Measurements from ENCODE around the gene ZYG11A.

ZYG11A gene

DNA sequence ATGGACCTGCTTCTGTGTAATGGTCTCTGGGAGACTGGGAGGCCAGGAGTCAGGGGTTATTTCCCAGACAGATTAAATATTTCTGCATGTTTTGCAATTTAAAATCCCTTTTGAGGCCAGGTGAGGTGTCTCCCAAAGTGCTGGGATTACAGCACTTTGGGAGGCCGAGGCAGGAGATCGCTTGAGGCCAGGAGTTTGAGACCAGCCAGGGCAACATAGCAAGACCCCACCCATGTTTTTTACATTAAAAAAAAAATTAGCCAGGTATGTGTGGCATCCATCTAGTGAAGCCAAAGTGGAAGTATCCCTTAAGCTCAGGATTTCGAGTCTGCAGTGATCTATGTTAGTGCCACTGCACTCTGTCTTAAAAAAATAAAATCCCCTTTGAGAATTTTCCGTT, 44.9 kb downstream of the ZYG11A start:
- TF ChIP-seq NFIC (IDR thresholded peaks at IDR 0.05) (no peak), RAD21 (IDR thresholded peaks at IDR 0.05; ENCODE audit: low read depth) (no peak), YY1 (IDR thresholded peaks at IDR 0.05; ENCODE audit: low read depth) (no peak), TAF1 (IDR thresholded peaks at IDR 0.05; ENCODE audit: low read depth) (no peak), CEBPB (IDR thresholded peaks at IDR 0.05) (no peak), TEAD4 (IDR thresholded peaks at IDR 0.05) (no peak), CREB1 (IDR thresholded peaks at IDR 0.05; ENCODE audit: low read depth) (no peak), ZBTB7A (IDR thresholded peaks at IDR 0.05; ENCODE audit: low read depth) (no peak), TCF12 (IDR thresholded peaks at IDR 0.05; ENCODE audit: low read depth) (no peak), EGR1 (IDR thresholded peaks at IDR 0.05) (no peak), EP300 (IDR thresholded peaks at IDR 0.05; ENCODE audit: borderline replicate concordance) (no peak), FOXM1 (IDR thresholded peaks at IDR 0.05; ENCODE audit: borderline replicate concordance, low read depth) (no peak)
- TF ChIP-seq, protein P1, sequence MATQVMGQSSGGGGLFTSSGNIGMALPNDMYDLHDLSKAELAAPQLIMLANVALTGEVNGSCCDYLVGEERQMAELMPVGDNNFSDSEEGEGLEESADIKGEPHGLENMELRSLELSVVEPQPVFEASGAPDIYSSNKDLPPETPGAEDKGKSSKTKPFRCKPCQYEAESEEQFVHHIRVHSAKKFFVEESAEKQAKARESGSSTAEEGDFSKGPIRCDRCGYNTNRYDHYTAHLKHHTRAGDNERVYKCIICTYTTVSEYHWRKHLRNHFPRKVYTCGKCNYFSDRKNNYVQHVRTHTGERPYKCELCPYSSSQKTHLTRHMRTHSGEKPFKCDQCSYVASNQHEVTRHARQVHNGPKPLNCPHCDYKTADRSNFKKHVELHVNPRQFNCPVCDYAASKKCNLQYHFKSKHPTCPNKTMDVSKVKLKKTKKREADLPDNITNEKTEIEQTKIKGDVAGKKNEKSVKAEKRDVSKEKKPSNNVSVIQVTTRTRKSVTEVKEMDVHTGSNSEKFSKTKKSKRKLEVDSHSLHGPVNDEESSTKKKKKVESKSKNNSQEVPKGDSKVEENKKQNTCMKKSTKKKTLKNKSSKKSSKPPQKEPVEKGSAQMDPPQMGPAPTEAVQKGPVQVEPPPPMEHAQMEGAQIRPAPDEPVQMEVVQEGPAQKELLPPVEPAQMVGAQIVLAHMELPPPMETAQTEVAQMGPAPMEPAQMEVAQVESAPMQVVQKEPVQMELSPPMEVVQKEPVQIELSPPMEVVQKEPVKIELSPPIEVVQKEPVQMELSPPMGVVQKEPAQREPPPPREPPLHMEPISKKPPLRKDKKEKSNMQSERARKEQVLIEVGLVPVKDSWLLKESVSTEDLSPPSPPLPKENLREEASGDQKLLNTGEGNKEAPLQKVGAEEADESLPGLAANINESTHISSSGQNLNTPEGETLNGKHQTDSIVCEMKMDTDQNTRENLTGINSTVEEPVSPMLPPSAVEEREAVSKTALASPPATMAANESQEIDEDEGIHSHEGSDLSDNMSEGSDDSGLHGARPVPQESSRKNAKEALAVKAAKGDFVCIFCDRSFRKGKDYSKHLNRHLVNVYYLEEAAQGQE (IDR thresholded peaks at IDR 0.05; ENCODE audit: low read depth) = no peak
- TF ChIP-seq, protein P2, sequence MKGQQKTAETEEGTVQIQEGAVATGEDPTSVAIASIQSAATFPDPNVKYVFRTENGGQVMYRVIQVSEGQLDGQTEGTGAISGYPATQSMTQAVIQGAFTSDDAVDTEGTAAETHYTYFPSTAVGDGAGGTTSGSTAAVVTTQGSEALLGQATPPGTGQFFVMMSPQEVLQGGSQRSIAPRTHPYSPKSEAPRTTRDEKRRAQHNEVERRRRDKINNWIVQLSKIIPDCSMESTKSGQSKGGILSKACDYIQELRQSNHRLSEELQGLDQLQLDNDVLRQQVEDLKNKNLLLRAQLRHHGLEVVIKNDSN (IDR thresholded peaks at IDR 0.05) = no peak
- TF ChIP-seq, protein P3, sequence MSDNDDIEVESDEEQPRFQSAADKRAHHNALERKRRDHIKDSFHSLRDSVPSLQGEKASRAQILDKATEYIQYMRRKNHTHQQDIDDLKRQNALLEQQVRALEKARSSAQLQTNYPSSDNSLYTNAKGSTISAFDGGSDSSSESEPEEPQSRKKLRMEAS (IDR thresholded peaks at IDR 0.05) = no peak

DNA sequence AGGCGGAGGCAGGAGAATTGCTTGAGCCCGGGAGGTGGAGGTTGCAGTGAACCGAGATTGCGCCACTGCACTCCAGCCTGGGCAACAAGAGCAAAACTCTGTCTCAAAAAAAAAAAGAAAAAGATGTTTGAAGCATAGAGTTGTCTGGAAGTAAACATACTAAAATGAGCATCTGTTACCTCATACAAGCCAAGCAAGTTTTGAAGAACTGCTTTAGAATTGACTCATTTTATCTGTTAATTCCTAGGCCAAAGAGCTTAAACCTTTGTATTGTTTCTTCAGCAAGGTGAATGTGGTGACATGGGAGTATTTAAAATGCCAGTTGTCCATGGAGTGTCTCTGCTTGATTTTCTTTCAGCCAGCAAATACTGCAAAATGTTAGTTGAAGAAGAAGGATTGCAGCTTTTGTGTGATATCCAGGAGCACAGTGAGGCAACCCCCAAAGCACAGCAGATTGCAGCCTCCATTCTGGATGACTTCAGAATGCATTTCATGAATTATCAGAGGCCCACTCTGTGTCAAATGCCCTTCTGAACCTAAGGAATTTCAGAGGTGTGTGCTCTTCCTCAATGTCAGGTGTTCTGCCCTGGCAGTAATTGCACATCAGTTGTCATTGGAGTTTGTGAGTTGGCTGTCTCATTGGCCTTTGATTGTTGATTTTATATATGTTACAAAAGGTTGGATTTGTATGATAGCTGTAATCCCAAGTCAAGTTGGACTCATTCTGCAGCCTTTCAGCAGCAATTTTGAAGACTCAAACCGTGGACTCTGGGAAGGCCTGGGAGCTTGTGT, 50.1 kb downstream of the ZYG11A start:
- TF ChIP-seq, protein P2 (IDR thresholded peaks at IDR 0.05) = no peak
- TF ChIP-seq EGR1 (IDR thresholded peaks at IDR 0.05) (no peak), YY1 (IDR thresholded peaks at IDR 0.05; ENCODE audit: low read depth) (no peak), EP300 (IDR thresholded peaks at IDR 0.05; ENCODE audit: borderline replicate concordance) (no peak), CEBPB (IDR thresholded peaks at IDR 0.05) (no peak)

DNA sequence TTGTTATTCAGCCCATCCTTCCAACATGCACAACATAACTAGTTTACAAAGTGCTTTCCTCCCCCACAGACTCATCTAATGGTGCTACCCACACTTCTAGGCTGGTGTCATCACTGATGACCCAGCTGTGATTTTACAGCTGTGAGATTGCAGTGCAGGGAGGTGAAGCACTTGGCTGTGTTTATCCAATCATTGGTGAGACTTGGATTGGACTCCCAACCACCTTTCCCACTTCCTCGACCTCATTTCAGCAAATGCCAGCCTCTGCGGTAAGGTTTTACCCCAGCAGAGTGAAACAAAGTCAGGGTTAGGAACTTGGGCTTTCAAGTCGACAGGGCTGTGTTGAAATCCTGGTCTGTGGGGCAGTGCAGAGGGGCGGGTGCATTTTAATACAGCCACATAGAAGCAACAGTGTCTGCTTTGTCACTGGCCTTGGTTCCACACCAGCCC, 56.9 kb downstream of the ZYG11A start:
- TF ChIP-seq, protein P2 (IDR thresholded peaks at IDR 0.05) = no peak
- TF ChIP-seq RAD21 (IDR thresholded peaks at IDR 0.05; ENCODE audit: low read depth) (no peak), YY1 (IDR thresholded peaks at IDR 0.05; ENCODE audit: low read depth) (no peak), EGR1 (IDR thresholded peaks at IDR 0.05) (no peak), CEBPB (IDR thresholded peaks at IDR 0.05) (no peak), NFIC (IDR thresholded peaks at IDR 0.05) (no peak), TEAD4 (IDR thresholded peaks at IDR 0.05) (no peak), TAF1 (IDR thresholded peaks at IDR 0.05; ENCODE audit: low read depth) (no peak), FOXM1 (IDR thresholded peaks at IDR 0.05; ENCODE audit: borderline replicate concordance, low read depth) (no peak), CREB1 (IDR thresholded peaks at IDR 0.05; ENCODE audit: low read depth) (no peak), EP300 (IDR thresholded peaks at IDR 0.05; ENCODE audit: borderline replicate concordance) (no peak)
- TF ChIP-seq, protein P1 (IDR thresholded peaks at IDR 0.05; ENCODE audit: low read depth) = no peak
- TF ChIP-seq, protein P3 (IDR thresholded peaks at IDR 0.05) = no peak

DNA sequence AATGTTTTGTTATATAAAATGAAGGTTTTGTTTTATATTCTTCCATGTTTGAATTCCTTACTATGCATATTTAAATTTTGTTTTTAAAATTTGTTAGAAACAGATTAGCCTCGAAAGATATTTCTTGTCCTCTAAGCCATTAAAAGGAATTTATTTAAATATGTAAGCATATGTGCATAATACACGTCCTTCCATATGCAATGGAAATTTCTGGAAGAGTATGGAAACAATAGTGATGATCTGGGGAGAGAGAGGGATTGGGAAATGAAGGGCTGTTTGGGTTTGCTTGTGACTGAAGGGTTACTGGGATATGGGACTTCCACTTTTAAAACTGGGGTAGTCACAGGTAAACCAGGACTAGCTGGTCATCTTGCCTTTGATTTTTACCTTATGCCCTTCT, 57.8 kb downstream of the ZYG11A start:
- no peak for TF ChIP-seq EP300 (IDR thresholded peaks at IDR 0.05; ENCODE audit: borderline replicate concordance)
- no peak for TF ChIP-seq EGR1 (IDR thresholded peaks at IDR 0.05)
- no peak for TF ChIP-seq NFIC (IDR thresholded peaks at IDR 0.05)
- TF ChIP-seq TEAD4 (IDR thresholded peaks at IDR 0.05) = no peak
- TF ChIP-seq TAF1 (IDR thresholded peaks at IDR 0.05; ENCODE audit: low read depth) = no peak
- no peak for TF ChIP-seq RAD21 (IDR thresholded peaks at IDR 0.05; ENCODE audit: low read depth)

DNA sequence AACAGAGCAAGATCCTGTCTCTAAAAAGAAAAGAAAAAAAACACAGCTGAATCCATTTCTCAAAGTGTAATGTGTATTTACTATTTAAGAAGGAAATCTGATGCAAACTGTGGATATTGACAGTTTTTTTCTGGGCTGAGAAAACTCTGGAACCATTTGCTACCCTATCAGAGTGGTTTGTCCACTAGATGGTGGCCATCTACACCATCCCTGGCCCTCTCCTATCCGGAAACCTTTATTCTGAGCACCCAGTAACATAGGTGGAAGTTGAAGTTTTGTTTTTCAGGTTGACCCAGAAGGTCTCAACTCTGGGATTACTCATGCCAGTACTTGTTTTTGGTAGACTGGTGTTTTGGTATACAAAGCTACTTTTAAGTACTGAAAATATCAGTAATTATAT, 58.8 kb downstream of the ZYG11A start:
- TF ChIP-seq EP300 (IDR thresholded peaks at IDR 0.05; ENCODE audit: borderline replicate concordance) = no peak
- TF ChIP-seq, protein P1 (IDR thresholded peaks at IDR 0.05; ENCODE audit: low read depth) = no peak
- TF ChIP-seq TCF12 (IDR thresholded peaks at IDR 0.05; ENCODE audit: low read depth) = no peak
- no peak for TF ChIP-seq CEBPB (IDR thresholded peaks at IDR 0.05)
